HG02884 (cell line): ENCODE data around the gene FAM120B.

Source experiments
- ATAC-seq: cut with Tn5 transposase; IDR thresholded peaks from one replicate; pipeline ENCODE4 v1.9.1; 2021; ENCODE audit warnings: mild to moderate bottlenecking, moderate library complexity; ENCODE audit not compliant: unreplicated experiment

Gene FAM120B

GRCh38 chr6:170271771-170272314 is 34.7 kb upstream of the FAM120B start:
- peak; percentile 98 for ATAC-seq

GRCh38 chr6:170272341-170273065 is 34.1 kb upstream of the FAM120B start:
- no peak for ATAC-seq

GRCh38 chr6:170273191-170273590 is 33.4 kb upstream of the FAM120B start:
- ATAC-seq, result no peak

GRCh38 chr6:170273681-170274080 is 32.9 kb upstream of the FAM120B start:
- ATAC-seq, result no peak

- no peak for ATAC-seq
These were observed 31.6 kb upstream of the FAM120B start for GRCh38 chr6:170274713-170275560.

- ATAC-seq, result no peak
These were observed 30.0 kb upstream of the FAM120B start for GRCh38 chr6:170276369-170277057.

GRCh38 chr6:170277893-170278742 is 28.4 kb upstream of the FAM120B start:
- no peak for ATAC-seq

- ATAC-seq, result no peak
These were observed 27.8 kb upstream of the FAM120B start for GRCh38 chr6:170278743-170279094.

GRCh38 chr6:170279426-170279825 is 27.1 kb upstream of the FAM120B start:
- ATAC-seq, result no peak

GRCh38 chr6:170279977-170280688 is 26.4 kb upstream of the FAM120B start:
- no peak for ATAC-seq

- ATAC-seq, result no peak
These were observed 25.9 kb upstream of the FAM120B start for GRCh38 chr6:170280689-170281045.

GRCh38 chr6:170281331-170282292 is 24.9 kb upstream of the FAM120B start:
- ATAC-seq, result no peak

- ATAC-seq, result no peak
These were observed 23.9 kb upstream of the FAM120B start for GRCh38 chr6:170282512-170283158.

GRCh38 chr6:170283212-170284081 is 23.1 kb upstream of the FAM120B start:
- ATAC-seq, result no peak

- ATAC-seq, result no peak
These were observed 22.3 kb upstream of the FAM120B start for GRCh38 chr6:170284126-170284773.

- no peak for ATAC-seq
These were observed 21.6 kb upstream of the FAM120B start for GRCh38 chr6:170284866-170285469.
